Measurements from ENCODE around the gene LYZL4. TPM values are rescaled to one million over a fixed set of nuclear protein-coding genes. Genes with fewer than 3 reads are reported as not detected.

The LYZL4 gene
- polyA plus RNA-seq, 1 of the 3 experiments (the other 2 are of a cell fraction) = not detected

DNA sequence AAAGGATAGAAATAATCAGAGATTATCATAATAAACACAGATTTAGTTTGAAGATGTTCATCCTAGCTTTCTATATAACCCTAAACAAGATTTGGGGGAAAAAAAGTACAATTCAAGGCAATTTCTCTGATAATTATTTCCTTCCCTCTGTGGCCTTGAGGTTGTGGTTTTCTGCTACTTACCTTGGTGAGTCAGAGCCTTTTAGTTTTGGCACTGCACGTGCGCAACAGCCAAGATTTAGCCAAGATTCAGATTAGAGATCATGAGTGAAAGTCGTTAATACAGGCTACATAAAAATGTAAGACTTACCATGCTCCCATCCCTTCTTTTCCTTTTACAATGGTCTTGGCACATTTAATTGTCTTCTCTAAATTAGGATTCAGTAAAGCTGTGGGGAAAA lies 6.7 kb downstream of the LYZL4 start (continued):
- no peak for TF ChIP-seq CHD2 (IDR thresholded peaks at IDR 0.05; ENCODE audit: low read length, partially characterized antibody)

DNA sequence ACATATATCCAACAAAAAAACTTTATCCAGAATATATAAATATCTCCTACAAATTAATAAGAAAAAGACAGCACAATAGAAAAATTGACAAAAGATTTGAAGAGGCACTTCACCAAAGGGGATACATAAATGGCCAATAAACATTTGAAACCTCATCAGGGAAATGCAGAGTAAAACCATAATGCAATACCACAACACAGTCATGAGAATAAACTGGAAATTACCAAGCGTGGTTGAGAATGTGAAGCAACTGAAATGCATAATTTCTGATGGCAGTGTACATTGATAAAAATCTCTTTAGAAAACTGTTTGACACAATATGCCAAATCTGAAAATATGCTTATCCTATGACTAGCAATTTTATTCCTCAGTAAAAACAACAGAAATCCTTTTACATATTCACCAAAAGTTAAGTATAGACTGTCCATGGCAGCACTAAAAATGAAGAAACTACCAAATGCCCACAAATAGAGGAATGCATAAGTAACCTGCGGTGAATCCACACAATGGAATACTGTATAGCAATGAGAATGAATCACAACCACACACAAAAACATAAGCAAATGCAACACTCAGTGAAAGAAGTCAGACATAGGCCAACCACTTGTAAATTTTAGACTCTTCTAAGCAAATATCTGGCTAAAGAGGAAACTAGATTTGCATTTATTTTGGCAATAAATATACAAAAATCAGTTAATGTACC lies 7.9 kb downstream of the LYZL4 start:
- Histone ChIP-seq H3K9ac (no peak overlapping the region), H3K4me1 (ENCODE audit: control insufficient read depth in 1 of 2, insufficient read depth in 2 of 2, low read depth in 1 of 2, low read length in 1 of 2) (no peaks in the 10 kb centered on the region; a peak in 1 of 4 replicates), H3K9me3 (no peaks in the 10 kb centered on the region), H3K4me2 (no peak overlapping the region), H3K27ac (ENCODE audit: low read depth in 2 of 2, low read length in 1 of 2) (no peak overlapping the region), H3K27me3 (ENCODE audit: insufficient read depth) (no peaks in the 10 kb centered on the region), H3F3A (replicated peaks; ENCODE audit: insufficient read depth) (no peaks in the 10 kb centered on the region), H2AFZ (ENCODE audit: low read depth) (no peak overlapping the region), H3K9me2 (no peaks in the 10 kb centered on the region), H4K20me1 (ENCODE audit: insufficient read depth) (no peaks in the 10 kb centered on the region), H3K4me3 (ENCODE audit: low read depth in 2 of 2, low read length in 1 of 2) (no peak overlapping the region), H3K79me2 (ENCODE audit: insufficient read depth) (no peaks in the 10 kb centered on the region), H3K36me3 (replicated peaks in 1 of 2; ENCODE audit: control insufficient read depth in 1 of 2, insufficient read depth in 2 of 2, low read length in 1 of 2) (no peaks in the 10 kb centered on the region)
- ChIA-PET CTCF (interaction anchor here (1.6 kb wide), 1 partner anchor 155 kb away, joined by 4 read pairs; no protein-coding TSS in a partner anchor), POLR2A (no interaction called here)
- no peak for DNase-seq
- no peak for TF ChIP-seq TEAD4 (IDR thresholded peaks at IDR 0.05; ENCODE audit: borderline replicate concordance, insufficient read depth)
- no peak for TF ChIP-seq USF1 (IDR thresholded peaks at IDR 0.05; ENCODE audit: borderline replicate concordance, low read depth)
- no peak for TF ChIP-seq RAD21 (IDR thresholded peaks at IDR 0.05; ENCODE audit: low read length)
- no peak for TF ChIP-seq RXRA (IDR thresholded peaks at IDR 0.05; ENCODE audit: borderline replicate concordance, low read depth)
- TF ChIP-seq MEF2A (IDR thresholded peaks at IDR 0.05; ENCODE audit: borderline replicate concordance, low read depth) = no peak
- no peak for TF ChIP-seq ELF1 (IDR thresholded peaks at IDR 0.05)
- no peak for TF ChIP-seq EZH2phosphoT487 (IDR thresholded peaks at IDR 0.05; ENCODE audit: borderline replicate concordance, low read depth)
- 46% methylated on average over 2 of the region's 2 CpGs for WGBS (ENCODE audit: low lambda C conversion rate)

GRCh38 chr3:42398080-42398479 lies 12.3 kb downstream of the LYZL4 start:
- H3K4me1 ChIP-seq (ENCODE audit: control insufficient read depth in 1 of 2, insufficient read depth in 2 of 2, low read depth in 1 of 2, low read length in 1 of 2) = no peaks in the 10 kb centered on the region; a peak in 1 of 4 replicates
- H2AFZ ChIP-seq (ENCODE audit: low read depth) = no peak overlapping the region
- H3K36me3 ChIP-seq (replicated peaks in 1 of 2; ENCODE audit: control insufficient read depth in 1 of 2, insufficient read depth in 2 of 2, low read length in 1 of 2) = no peaks in the 10 kb centered on the region
- H3K27ac ChIP-seq (ENCODE audit: low read depth in 2 of 2, low read length in 1 of 2) = no peak overlapping the region
- DNase-seq = no peak
- no peak overlapping the region for H3K4me2 ChIP-seq
- POLR2A ChIA-PET = no interaction called here
- H4K20me1 ChIP-seq (ENCODE audit: insufficient read depth) = no peaks in the 10 kb centered on the region
- H3K9ac ChIP-seq = no peak overlapping the region
- no peaks in the 10 kb centered on the region for H3K9me3 ChIP-seq
- H3K4me3 ChIP-seq (ENCODE audit: low read depth in 2 of 2, low read length in 1 of 2) = no peak overlapping the region
- H3K9me2 ChIP-seq = no peaks in the 10 kb centered on the region
- CTCF ChIA-PET = interaction anchor here (1.2 kb wide), 1 partner anchor 151 kb away, joined by 3 read pairs; no protein-coding TSS in a partner anchor
- H3K27me3 ChIP-seq (ENCODE audit: insufficient read depth) = no peaks in the 10 kb centered on the region
- no peaks in the 10 kb centered on the region for H3F3A ChIP-seq (replicated peaks; ENCODE audit: insufficient read depth)
- WGBS (ENCODE audit: low lambda C conversion rate) = 8% methylated on average over 3 of the region's 3 CpGs
- H3K79me2 ChIP-seq (ENCODE audit: insufficient read depth) = no peaks in the 10 kb centered on the region
- TF ChIP-seq USF1 (IDR thresholded peaks at IDR 0.05; ENCODE audit: borderline replicate concordance, low read depth) = no peak
- TF ChIP-seq, protein P1, sequence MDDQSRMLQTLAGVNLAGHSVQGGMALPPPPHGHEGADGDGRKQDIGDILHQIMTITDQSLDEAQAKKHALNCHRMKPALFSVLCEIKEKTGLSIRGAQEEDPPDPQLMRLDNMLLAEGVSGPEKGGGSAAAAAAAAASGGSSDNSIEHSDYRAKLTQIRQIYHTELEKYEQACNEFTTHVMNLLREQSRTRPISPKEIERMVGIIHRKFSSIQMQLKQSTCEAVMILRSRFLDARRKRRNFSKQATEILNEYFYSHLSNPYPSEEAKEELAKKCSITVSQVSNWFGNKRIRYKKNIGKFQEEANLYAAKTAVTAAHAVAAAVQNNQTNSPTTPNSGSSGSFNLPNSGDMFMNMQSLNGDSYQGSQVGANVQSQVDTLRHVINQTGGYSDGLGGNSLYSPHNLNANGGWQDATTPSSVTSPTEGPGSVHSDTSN (IDR thresholded peaks at IDR 0.05) = no peak
- TF ChIP-seq FOXJ3 (CRISPR knock-in tag; IDR thresholded peaks at IDR 0.05) = no peak
- no peak for TF ChIP-seq ZBTB33 (IDR thresholded peaks at IDR 0.05; ENCODE audit: borderline replicate concordance, low read depth)
- TF ChIP-seq TAF1 (IDR thresholded peaks at IDR 0.05; ENCODE audit: borderline replicate concordance, low read depth, low read length) = no peak
- TF ChIP-seq GABPA (IDR thresholded peaks at IDR 0.05; ENCODE audit: low read depth) = no peak
- no peak for TF ChIP-seq EP300 (IDR thresholded peaks at IDR 0.05; ENCODE audit: borderline replicate concordance in 1 of 2, low read depth in 1 of 2, low read length in 1 of 2)
- TF ChIP-seq, protein P2, sequence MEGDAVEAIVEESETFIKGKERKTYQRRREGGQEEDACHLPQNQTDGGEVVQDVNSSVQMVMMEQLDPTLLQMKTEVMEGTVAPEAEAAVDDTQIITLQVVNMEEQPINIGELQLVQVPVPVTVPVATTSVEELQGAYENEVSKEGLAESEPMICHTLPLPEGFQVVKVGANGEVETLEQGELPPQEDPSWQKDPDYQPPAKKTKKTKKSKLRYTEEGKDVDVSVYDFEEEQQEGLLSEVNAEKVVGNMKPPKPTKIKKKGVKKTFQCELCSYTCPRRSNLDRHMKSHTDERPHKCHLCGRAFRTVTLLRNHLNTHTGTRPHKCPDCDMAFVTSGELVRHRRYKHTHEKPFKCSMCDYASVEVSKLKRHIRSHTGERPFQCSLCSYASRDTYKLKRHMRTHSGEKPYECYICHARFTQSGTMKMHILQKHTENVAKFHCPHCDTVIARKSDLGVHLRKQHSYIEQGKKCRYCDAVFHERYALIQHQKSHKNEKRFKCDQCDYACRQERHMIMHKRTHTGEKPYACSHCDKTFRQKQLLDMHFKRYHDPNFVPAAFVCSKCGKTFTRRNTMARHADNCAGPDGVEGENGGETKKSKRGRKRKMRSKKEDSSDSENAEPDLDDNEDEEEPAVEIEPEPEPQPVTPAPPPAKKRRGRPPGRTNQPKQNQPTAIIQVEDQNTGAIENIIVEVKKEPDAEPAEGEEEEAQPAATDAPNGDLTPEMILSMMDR (IDR thresholded peaks at IDR 0.05) = no peak
- TF ChIP-seq, protein P3, sequence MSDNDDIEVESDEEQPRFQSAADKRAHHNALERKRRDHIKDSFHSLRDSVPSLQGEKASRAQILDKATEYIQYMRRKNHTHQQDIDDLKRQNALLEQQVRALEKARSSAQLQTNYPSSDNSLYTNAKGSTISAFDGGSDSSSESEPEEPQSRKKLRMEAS (IDR thresholded peaks at IDR 0.05; ENCODE audit: low read depth) = no peak
- no peak for TF ChIP-seq JUND (IDR thresholded peaks at IDR 0.05)
- TF ChIP-seq RXRA (IDR thresholded peaks at IDR 0.05; ENCODE audit: borderline replicate concordance, low read depth) = no peak
- no peak for TF ChIP-seq TCF12 (IDR thresholded peaks at IDR 0.05)
- no peak for TF ChIP-seq POLR2AphosphoS5 (IDR thresholded peaks at IDR 0.05; ENCODE audit: low read depth, low read length)
- no peak for TF ChIP-seq SMC3 (IDR thresholded peaks at IDR 0.05; ENCODE audit: low read depth, low read length)
